AML-193 (cell line): Measurements from ENCODE around the gene IRF2BPL.

ENCODE experiments used
- DNase-seq, 2 experiments: peaks; one replicate each; lab custom pipeline; 2025; lab: John Stamatoyannopoulos, UW

IRF2BPL gene

DNA sequence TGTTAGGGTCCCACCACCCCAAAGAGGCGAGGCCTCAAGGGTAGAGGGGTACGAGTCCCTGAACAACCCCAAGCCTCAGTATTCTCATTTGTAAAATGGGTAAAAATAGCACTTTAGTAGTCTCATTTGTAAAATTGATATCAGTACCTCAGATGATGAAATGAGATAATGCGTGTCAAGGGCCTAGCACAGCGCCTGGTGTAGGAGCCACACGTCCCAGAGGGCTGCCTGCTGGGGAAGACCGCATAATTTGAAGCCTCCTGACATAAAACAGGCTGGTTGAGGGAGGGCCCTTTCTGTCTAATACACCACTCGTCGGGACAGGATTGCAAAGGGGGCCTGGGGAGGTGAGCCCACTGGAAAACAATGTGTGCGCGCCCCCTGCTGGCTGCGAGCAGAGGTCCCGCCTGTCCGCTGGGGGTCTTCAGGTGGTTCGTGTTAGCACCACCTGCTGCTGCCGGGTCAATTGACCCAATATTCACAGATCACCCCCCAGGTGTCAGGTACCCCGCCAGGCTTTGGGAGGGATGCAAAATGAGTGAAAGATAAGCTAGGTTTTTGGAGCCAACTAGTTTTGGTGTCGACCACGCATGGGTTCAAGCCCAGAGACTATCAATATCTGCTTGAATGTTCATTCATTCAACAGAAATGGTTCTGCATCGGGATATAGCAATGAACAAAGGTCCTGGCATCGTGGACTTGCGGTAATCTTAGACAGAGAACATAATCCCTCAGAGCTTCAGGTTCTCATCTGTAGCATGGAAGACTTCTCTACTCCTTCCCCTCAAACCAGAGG is 24.7 kb upstream of the IRF2BPL start:
- DNase-seq: peak; percentile 32 to 37

DNA sequence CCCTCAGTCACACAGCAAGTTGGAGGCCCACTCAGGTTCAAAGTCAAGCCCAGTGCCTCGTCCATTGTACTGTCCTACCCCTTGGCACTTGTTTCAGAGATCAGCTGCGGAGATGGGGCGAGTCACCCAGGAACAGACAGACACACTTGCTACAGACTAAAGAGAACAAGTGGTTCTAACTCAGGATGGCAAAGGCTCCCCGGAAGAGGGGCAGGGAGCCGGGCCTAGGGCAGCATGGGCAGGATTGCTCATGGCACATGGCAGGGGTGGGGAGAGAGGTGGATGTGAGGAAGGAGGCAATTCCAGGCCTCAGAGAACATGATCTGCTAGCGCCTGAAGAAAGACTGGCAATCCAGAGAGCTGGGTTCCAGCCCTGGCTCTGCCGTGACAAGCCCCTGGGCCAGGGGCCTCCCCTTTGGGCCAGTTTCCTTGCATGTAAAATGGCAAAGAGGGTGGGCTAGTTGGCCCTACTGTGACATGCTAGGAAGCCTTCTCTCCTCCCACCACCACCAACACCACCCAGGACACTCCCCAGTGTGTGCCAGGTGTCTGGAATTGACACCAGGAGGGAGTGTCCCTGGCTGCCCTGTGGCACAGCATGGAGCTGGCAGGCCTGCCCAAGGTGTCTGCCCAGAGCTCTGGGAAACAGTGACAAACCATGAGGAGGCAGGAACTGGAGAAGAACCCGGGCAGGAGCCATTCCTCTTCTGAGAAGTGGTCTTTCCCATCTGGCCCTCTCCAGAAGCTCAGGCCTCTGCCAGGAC is 24.0 kb upstream of the IRF2BPL start:
- no peak for DNase-seq

DNA sequence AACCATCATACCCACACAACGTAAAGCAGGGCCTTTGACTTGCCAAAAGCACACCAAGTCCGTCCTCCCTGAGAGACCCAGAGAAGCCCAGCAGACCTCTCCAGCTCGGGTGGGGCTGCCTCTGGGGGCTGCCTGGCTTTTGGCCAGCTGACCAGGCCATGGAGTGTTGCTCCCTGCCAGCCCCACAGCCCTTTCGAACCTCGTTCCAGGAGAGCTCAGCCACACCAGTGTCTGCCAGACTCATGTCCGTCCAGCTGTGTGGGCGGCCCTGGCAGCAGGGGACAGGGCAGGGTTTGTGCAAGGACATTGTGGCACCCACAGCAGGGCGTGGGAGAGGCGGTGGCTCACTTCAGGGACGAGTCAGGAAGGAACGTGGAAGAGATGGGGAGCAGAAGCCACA is 22.6 kb upstream of the IRF2BPL start:
- no peak for DNase-seq

DNA sequence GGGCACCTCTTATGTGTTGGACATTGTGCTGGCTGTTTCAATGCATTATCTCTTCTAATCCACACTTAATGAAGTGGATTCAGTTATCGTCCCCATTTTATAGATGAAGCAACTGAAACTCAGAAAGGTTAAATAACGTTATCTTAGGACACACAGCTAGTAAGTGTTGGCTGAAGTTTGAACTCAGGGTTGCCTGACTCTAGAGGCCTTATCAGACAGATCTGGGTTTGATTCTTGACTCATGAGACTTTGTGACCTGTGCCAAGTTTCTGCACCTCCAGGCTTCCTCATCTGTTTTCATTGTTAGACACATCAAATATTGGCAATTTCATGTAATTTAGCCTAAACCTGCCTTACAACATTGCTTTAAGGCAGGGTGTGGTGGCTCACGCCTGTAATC is 18.2 kb upstream of the IRF2BPL start:
- DNase-seq: no peak

DNA sequence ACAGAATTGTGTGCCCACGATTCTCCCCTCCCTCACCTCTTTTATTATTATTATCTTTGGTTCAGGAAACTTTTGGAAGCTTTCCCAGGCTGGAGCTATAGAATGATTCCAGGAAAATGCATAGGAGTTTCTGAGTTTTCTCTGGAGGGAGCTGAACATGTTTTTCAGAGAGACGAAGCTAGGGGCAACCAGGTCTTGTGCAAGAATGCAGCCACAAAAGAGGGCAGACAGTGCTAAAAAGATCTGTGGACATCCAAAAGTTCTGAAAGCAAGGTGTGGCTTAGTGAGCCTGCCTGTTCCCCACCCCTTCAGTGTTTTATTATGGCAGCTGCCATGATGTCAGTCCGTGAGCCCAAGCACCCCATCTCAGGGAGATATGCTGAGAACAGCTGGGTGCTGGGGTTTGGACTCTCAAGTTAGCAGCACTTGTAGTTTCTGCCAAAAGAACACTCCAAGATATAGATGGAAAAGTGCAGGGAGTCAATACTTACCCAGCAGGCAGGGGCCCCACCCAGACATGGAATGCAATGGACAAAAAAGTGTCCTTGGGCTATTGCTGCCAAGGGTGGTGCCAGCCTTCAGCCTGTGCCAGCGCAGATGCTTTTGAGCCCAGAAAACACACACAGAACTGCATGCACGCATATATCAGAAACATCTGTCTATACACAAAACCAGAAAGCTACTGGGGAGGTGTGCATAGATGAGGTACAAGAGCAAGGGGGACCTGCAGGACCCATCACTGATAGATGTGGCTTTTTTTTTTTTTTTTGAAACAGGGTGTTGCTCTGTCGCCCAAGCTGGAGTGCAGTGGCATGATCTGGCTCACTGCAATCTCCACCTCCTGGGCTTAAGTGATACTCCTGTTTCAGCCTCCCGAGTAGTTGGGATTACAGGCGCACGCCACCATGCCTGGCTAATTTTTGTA is 17.0 kb upstream of the IRF2BPL start:
- no peak for DNase-seq

DNA sequence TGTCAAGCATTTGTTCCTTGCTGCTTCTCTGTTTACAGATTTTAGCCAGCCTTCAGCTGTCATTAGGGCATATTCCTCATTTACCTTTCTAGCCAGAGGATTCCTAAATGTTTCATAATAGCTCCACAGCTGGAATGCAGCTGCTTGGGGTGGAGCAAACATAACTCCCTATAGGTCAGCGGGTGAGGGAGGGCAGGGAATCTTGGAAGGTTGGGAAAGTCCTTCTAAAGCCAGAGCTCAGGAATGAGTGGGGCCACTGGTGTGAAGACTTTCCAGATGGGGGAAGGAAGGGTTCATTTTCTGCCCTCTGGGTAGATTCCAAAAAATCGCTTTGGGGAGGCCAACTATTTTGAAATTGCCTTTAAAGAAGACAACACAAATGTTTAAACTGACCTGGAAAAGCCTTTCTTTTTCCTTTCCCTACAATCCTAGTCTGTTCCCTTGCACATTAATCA is 16.3 kb upstream of the IRF2BPL start:
- DNase-seq: no peak

DNA sequence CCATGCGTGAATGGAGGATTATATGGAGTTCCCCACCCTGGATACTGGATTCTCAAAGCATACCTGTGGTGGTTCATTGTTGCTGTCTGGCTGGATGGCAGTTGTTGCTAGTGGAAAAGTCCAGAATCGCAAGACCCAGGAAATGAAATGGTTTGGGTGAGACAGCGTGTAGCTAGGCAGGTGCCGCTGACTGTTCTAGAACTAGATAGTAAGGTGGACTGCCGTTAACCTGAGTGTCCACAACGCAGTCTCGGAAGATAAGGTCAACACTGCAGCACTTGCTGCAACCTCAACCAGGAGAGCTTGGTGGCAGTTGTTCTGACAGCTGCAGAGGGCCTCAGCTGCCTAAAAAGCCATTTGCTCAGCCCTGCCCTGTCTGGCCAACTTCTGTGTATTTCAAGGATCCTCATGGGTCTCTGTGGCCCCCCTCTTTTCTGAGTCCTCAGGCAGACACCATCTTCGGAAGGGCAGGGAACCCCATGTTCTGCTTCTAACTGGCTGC is 15.5 kb upstream of the IRF2BPL start:
- no peak for DNase-seq

DNA sequence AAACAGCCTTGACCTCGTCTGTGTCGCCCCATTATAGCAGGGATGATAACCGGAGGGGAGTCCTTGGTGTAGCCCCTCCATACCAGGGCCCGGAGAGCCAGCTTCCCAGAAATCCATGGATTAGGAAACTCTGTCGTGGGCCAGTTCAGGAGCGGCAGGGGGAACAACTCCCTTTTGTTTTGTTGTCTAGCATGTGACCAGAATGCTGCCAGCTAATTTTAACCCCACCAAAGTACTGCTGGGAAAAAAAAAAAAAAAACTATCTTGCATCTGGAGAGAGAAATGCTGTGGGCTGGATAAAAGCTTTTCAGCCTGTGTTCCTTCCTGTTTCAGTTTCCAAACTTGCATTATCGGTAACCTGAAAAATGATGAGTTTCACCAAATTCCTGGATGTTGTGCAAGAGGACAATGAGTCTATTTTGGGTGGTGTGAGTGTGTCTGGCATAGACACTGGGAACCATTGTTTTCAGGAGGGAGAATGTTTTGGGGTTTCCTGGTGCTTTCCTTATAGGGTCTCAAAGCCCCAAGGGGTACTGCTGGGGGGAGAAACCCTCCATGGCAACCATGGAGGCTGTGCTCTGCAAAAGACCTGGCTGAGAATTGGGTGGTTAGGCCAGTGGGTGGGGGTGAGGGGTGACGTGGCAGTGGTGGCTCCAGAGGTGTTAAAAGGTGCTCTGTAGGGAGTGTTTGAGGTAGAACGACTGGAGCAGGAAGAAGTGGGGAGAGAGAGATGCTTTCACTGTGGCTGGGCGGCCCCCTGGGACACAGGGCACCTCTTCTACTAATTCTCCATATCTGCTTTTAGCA is 14.9 kb upstream of the IRF2BPL start:
- peak; percentile 50 to 63 for DNase-seq

DNA sequence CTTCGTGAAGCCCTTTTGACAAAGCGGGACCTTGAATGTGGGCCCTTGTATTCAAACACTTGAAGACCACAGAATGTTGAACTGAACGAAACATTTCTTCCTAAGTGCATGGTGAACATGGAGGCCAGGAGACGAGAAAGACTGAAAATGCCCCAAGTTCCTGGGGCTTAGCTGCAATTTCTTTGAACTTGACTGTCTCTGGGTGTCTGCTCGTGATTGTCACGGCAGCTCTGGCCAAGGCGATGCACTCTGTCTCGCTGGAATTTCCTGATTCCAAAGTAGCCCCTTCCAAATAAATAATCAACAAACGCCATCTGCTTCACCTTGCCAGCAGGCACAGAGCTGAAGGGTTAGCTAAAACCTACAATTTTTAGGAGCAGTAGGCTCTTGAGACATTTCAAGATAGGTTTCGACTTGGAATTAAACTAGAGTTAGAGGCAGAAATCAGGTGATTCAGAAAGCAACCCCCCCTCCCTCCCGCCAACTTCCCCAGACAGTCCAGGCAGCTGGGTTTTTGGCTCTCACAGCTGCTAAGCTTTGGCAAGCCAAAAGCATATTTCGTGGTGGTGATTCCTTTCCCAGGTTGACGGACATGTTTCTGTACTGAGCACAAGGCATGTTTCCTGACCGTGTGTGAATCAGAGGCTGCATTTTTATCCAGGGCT is 13.5 kb upstream of the IRF2BPL start:
- no peak for DNase-seq

DNA sequence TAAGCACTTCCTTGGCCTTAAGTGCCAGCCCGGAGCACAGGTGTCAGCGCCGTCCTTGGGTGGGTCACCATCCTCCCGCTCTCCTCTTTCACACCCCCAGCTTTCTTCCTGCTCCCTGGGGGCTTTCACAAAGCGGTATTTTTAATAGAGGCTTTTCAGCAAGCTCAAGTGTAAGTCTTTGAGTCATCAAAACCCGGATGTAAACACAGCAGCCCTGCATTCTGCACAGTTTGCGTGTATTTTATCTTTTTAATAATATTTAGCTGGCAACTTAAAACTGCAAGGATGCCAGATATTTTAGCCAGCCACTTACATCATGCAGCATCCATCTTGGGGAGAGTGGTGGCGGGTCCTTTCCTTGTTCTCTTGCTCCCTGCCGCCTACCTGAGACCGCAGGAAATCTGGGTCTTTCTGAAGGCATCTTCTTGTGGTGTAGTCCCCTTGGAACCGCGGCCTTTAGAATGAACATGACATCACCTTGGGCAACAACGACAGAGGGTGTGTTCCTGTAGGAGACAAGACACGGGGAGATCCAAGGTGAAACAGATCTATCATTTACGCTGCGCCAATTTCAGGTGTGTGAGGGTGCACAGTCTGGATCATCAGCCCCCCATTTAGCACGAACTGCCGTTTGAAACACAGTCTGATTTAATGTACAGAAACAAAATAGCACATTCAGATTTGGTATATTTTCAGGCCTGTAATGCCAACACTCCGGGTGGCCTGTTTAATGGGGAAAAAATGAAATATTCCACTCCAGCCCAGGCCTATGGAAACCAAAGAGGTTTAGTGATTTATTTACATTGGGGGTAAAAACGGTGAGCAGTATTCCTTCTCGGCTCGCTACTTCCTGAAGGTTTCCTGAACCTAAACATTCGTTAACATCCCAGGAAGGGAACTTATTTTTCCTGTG is 12.5 kb upstream of the IRF2BPL start:
- no peak for DNase-seq

DNA sequence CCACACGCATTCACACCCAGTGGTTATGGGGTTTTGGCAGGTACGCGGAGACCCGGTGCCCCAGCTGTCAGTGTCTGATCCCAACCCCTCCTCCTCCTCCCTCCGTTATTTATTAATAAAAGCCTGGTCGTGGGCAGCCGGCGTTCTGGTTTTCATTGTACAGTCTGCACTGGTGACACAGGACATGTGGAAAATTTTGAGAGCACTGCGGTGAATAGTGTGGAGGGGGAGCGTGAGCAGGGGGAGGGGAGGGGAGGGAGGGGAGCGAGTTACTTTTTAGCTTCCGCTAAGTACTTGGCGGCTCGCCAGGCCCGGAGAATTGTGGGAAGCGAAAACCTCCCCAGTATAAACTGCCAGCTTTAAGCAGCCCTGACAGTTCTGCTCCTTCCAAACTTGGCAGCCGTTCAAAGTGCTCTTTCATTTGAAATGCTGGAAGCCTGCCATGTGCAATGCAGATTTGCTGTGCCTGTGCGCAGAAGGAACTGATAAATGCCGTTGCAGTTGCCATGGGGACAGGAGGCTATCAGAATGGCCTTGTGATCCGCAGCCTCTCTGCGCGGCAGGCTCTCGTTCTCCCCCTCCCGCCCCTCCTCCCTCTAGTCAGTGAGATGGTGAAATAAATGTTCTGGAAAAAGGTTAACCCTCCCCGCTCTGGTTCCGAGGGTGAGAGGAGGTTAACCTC is 11.7 kb upstream of the IRF2BPL start:
- DNase-seq: peak; percentile 98 to 99

DNA sequence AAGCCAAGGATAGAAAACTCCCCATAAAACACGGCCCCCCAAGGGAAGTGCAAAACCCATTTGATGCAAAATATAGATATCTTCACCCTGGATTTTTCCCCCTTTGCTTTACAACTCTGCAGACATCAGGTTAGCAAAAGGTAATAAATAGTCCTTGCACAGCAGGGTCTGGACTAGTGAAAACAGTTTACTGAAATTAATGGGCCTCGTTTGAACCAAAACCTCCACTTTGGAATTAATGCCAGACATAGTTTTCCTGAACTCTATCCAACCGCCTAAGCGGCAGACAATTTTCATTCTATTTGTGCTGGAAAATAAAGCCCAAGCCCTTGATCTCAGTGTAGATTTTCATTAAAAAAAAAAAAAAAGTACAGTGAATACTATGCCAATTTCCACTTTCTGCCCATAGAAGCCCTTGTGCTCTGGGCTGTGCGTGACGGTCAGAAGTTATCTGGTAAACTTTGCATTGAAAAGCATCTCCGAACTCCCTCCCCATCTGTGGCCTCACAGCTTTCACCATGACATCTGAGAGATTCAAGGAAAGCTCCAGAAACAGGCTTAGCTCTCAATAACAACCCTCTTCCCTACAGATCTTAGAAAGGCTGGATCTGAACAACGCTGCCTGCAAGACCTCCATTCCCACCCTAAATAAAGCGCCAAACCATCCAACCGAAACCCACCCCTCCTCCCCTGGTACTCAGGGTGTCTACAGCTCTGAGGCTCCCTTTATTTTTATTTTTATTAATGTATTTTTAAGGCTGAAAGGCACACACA is 11.0 kb upstream of the IRF2BPL start:
- DNase-seq: no peak

DNA sequence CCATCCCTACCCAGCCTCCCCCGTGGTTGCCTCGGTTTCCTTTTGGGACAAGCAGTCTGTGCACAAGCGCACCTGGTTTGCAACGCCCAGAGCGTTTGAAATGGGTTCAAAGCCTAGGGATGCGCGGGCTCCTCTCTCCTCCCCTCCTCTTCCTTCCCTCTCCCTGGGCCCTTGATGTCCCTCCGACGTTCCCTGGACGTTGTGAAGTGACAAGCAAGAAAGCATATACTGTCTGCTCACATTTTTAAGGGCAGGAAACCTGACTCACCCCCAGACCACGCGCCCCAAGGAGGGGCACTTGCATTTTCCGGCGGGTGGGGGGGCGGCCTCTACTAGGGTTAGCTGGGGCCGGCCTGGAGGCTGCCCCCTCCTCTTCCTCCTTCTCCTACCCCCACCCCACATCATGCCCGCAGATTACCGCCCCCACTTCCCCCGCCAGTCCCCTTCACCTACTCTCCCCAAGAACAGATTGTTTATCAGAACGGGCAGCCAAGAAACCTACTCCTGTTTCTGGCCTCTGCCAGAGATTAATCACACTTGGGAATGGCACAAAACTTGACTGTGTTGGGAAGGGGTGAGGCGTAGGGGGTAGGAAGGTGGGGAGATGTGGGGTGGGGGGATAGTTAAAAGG is 9.5 kb upstream of the IRF2BPL start:
- DNase-seq: no peak

DNA sequence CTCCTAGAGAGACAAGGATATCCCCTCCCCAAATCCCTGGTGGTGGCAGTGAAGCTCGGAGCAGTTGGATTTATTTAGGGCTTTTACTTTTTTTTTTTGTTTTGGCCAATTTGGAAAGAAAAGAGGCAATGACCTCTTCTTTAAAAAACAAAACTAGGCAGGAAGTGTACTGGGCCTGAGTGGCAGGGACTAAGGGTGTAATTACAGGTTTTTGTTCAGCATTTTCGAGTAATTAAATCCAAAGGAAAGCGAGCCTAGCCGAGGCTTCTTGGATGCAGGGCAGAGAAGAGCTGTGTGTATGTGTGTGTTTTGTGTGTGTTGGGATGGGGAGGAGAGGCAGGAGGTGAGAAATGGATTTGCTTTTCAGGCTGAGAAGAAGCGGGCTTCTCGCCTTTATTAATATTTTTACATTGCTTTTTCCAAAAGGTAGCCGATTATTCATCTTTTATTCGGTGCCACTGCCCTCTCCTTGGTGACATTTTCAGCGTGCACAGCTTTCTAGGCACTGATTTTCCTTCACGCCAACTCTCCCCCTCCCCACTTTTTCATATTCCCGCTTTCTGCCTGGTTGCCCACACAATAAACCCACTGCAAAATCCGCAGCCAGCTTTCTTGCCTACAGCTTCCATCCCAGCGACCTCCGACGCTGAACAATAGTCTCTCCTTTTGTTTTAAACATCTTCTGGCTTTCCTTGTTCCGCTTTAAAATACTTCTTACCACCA is 8.9 kb upstream of the IRF2BPL start:
- DNase-seq: no peak

DNA sequence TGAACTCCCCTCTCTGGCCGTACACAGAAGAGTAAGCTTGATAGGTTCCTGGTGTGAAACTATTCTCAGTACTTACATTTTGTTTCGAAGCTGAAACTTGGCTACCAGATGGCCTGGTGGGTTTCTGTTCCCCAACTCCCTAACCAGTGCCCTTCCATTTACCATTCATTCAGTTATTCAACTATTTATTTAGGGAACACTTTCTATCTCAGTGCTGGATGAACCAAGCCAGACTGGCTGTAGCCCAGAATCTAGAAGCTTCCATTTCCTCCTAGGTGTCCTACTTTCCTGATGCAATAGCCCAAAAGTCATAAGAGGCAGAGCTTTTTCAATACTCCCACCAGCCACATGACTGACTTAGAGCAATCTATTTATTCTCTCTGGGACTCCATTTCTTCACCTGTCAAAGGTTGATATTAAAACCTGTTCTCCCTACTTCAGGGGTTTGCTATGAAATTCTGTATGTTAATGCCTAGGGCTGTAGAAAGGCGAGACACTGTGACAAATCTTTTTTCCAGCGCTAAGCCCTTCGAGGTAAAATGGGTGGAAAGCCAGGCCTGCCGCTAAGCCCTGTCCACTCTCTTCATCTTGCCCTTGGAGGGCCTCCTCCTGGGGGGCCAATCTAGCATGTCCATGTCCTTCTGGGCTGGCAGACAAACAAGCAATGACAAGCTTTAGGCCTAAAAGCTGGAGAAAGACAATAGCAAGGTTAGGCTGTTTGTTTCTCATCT is 8.1 kb upstream of the IRF2BPL start:
- DNase-seq: no peak

DNA sequence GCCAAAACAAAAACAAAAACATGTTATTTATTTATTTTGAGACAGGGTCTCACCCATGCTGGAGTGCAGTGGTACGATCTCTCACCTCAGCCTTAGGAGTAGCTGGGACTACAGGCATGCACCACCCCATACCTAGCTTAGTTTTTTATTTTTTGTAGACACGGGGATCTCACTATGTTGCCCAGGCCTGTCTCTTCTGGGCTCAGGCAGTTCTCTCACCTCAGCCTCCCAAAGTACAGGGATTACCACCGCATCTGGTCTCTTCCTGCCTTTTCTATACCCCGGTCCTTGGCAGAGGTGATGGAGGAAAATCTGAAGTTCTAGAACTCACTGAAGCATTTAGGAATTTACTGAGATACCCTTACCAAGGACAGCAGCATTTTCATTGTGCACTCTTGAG is 6.8 kb upstream of the IRF2BPL start:
- DNase-seq: no peak
